RWPE2 (cell line): ENCODE measurements around the gene UAP1L1.
A peak's percentile ranks its signal among the peaks of the same experiment; 100 is the strongest.

Experiments
- ATAC-seq: fragments of 200-7000 bp; cut with Tn5 transposase; 3 replicates; pipeline ENCODE4 v1.9.1; 2021; ENCODE audit warnings: low read depth
- DNase-seq: peaks from one replicate; pipeline ENCODE4 v3.0.0-alpha.2; 2020; ENCODE audit warnings: low spot score
- H3K27ac ChIP-seq: fragments of 450-650 bp; 2 replicates; pipeline ENCODE4 v1.5.1; 2017; ENCODE audit warnings: mild to moderate bottlenecking; ENCODE audit not compliant: poor library complexity, severe bottlenecking
- H3K27me3 ChIP-seq: fragments of 250-450 bp; sonication (Bioruptor Pico); 2 replicates; pipeline ENCODE4 v1.5.1; 2021; ENCODE audit warnings: mild to moderate bottlenecking, moderate library complexity; ENCODE audit not compliant: insufficient read depth, poor library complexity, severe bottlenecking
- H3K36me3 ChIP-seq: fragments of 250-450 bp; sonication (Bioruptor Pico); 2 replicates; pipeline ENCODE4 v1.5.1; 2020; ENCODE audit warnings: low read depth, mild to moderate bottlenecking, moderate library complexity
- H3K4me1 ChIP-seq: fragments of 250-450 bp; sonication (Bioruptor Pico); 2 replicates; pipeline ENCODE4 v1.5.1; 2021; ENCODE audit warnings: mild to moderate bottlenecking, moderate library complexity; ENCODE audit not compliant: insufficient read depth, poor library complexity, severe bottlenecking
- H3K4me3 ChIP-seq: fragments of 250-450 bp; sonication (Bioruptor Pico); 2 replicates; pipeline ENCODE4 v1.5.1; 2021; ENCODE audit warnings: mild to moderate bottlenecking, moderate library complexity; ENCODE audit not compliant: severe bottlenecking
- H3K9me3 ChIP-seq: fragments of 250-450 bp; sonication (Bioruptor Pico); 2 replicates; pipeline ENCODE4 v1.5.1; 2021; ENCODE audit warnings: mild to moderate bottlenecking, moderate library complexity; ENCODE audit not compliant: severe bottlenecking
- TF ChIP-seq, protein P1 (sequence below): fragments of 450-650 bp; IDR thresholded peaks from one replicate; pipeline ENCODE4 v1.5.1; 2017; ENCODE audit warnings: mild to moderate bottlenecking, moderate library complexity; ENCODE audit not compliant: poor library complexity, severe bottlenecking

Gene UAP1L1

DNA sequence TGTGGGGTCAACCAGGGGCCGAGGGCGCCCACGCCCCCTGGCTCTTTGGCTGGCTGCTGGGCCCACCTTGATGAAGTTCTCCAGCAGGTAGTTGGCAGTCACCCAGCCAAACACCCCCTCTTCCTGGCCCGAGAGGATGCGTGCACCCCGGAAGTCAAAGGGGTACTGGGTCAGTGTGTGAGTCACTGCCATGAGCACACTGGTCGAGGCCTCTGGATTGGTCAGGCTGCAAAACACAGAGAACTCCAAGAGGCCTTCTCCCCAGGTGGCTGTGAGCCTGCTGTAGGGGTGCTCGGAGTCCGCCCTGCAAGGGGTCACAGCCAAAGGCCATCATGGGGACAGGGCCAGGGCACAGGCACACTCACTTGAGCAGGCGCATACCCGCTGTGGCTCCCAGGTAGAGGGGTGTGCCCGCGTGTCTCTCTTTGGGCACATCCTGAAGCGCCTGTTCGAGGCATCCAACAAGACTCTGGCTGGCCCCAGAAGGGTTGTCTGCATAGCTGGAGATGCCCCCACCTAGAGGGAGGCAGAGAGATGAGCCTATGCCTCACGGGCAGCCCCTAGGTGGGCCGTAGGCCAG lies 26.1 kb upstream of the UAP1L1 start:
- Histone ChIP-seq H3K36me3 (no peaks in the 10 kb centered on the region), H3K27me3 (no peaks in the 10 kb centered on the region), H3K27ac (no peak overlapping the region), H3K4me1 (peaks cover 7% of the 10 kb centered on the region), H3K9me3 (no peaks in the 10 kb centered on the region), H3K4me3 (no peak overlapping the region)
- TF ChIP-seq, protein P1, sequence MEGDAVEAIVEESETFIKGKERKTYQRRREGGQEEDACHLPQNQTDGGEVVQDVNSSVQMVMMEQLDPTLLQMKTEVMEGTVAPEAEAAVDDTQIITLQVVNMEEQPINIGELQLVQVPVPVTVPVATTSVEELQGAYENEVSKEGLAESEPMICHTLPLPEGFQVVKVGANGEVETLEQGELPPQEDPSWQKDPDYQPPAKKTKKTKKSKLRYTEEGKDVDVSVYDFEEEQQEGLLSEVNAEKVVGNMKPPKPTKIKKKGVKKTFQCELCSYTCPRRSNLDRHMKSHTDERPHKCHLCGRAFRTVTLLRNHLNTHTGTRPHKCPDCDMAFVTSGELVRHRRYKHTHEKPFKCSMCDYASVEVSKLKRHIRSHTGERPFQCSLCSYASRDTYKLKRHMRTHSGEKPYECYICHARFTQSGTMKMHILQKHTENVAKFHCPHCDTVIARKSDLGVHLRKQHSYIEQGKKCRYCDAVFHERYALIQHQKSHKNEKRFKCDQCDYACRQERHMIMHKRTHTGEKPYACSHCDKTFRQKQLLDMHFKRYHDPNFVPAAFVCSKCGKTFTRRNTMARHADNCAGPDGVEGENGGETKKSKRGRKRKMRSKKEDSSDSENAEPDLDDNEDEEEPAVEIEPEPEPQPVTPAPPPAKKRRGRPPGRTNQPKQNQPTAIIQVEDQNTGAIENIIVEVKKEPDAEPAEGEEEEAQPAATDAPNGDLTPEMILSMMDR: no peak
- no peak for DNase-seq
- no peak for ATAC-seq

DNA sequence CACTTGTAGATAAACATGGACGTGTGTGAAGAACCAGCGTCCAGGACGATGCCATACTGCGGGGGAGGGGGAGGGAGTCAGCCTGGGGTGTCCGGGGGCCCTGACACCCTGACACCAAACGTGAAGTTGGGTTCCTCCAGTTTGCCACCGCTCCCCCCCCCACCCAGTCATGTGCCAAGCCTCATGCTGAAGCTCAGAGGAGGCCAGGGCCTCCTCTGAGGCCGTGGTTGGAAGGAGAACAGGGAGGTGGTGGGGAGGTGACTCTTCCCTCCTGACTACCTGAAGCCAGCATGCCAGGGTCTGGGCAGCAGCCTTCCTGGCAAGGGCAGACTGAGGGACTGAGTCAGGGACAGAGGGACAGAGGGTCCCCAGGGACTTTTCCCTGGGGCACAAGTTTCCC lies 25.0 kb upstream of the UAP1L1 start:
- Histone ChIP-seq H3K9me3 (no peaks in the 10 kb centered on the region), H3K4me1 (peaks cover 7% of the 10 kb centered on the region), H3K36me3 (no peaks in the 10 kb centered on the region), H3K4me3 (no peak overlapping the region), H3K27ac (no peak overlapping the region), H3K27me3 (no peaks in the 10 kb centered on the region)
- DNase-seq (no peak), ATAC-seq (no peak)
- TF ChIP-seq, protein P1: no peak

DNA sequence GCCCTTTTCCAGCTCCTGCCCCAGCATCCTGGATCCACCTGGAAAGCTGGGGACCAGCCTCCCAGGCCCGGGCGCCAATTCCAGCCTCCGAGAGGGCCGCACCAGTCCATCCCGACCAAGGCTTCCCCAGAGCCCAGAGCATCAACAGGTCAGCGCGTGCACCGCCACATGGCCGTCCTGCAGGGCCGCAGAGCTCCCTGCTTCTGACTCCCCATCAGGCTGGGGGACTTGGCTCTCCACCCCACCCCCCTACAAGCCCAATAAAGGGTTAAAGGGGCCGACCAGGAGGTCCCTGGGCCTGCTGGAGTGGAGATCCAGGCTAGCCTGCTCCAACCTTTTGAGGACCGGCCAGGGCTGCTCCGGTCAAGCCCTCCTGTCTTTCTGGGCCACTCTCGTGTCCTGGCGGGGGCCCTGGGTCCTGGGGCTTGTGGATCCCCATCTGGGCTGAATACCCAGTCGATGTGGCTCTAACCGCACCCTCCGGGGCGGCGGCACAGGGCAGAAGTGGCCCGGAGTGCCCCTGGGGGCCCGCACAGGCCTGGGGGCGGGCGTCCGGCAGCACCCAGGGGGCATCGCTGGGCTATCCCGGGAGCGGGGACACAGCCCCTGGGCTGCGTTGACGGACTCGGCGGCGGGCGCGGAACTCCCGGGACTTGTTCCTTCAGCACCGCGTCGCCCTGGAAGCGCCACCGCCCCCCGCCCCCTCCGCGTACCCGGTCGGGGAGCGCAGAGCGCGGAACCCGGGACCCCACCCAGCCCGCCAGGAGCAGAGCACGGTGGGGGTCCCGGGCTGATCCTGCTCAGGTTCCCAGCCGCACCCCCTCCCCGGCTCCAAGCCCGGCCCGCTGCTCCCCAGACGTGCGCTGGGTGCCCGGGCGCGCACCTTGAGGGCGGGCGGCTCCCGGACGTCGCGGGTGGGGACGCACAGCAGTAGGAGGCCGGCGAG lies 24.0 kb upstream of the UAP1L1 start:
- no peak for DNase-seq
- ATAC-seq: peak; percentile 19
- TF ChIP-seq, protein P1: no peak
- no peak overlapping the region for H3K27ac ChIP-seq
- no peaks in the 10 kb centered on the region for H3K36me3 ChIP-seq
- H3K27me3 ChIP-seq: no peaks in the 10 kb centered on the region
- peaks cover 7% of the 10 kb centered on the region for H3K4me1 ChIP-seq
- H3K9me3 ChIP-seq: no peaks in the 10 kb centered on the region
- peak overlapping the region; percentile 46 for H3K4me3 ChIP-seq

DNA sequence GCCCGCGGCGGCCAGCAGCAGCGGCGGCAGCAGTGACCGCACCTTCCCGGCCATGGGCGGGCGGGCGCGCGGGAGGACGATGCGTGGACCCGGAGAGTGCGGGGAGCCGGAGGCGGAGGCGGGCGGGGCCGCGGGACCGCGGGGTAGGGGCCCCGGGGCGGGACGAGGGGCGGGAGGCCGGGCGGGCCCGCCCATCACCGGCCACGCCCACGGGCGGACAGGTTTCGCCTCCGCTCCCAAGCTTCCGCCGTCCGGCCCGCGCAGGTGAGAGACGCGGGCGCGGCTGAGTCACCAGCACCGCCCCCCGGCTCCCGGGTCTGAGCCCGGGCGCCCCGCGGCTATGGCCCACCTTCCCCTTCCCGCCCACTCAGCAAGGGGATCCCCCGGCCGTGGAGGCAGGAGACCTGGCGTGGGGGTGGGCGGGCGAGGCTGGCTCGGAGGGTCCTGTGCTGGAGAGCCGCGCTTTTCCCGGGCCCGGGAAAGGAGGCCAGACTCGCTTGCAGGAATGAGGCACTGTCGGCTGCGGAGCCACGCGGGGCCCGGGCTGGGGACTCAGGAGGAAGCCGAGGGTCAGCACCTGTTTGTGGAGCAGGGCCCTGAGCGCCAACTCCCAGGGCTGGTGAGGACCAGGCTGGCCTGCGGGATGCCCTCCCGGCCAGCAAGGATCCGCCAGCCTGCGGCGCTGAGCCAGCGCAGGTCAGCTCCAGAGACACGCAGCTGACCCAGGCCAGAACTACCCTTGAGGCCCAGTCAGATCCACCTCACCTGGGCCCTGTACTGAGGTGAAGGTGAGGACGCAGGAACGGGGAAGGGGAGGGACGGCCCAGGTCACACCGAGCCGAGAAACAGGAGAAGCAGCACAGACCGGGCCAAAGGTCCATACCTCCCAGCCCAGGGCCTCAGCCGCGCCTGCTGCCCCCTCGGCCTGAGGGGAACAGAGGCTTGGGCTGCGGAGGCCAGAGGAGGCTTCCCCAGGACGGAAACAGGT lies 23.1 kb upstream of the UAP1L1 start, which contains the start of gene ENTPD2:
TSS of gene ENTPD2 (minus strand) at position 118 of the 988 bp plus-strand sequence. CDS start at position 54, 64 bp downstream.
- H3K9me3 ChIP-seq: no peaks in the 10 kb centered on the region
- H3K36me3 ChIP-seq: no peaks in the 10 kb centered on the region
- TF ChIP-seq, protein P1: no peak
- DNase-seq: no peak
- H3K27me3 ChIP-seq: no peaks in the 10 kb centered on the region
- no peak within 1 kb of the TSS for H3K27ac ChIP-seq
- peak within 1 kb of the TSS; percentile 46 for H3K4me3 ChIP-seq
- ATAC-seq: peak; percentile 71
- H3K4me1 ChIP-seq: peaks cover 7% of the 10 kb centered on the region
